ENCODE measurements around the gene PIK3R1. TPM values are rescaled to one million over a fixed set of nuclear protein-coding genes. Genes with fewer than 3 reads are reported as not detected.

The PIK3R1 gene
- total and polyA plus RNA-seq, 4 experiments from 2014 or later: 92.6 to 152 (median 125) TPM

DNA sequence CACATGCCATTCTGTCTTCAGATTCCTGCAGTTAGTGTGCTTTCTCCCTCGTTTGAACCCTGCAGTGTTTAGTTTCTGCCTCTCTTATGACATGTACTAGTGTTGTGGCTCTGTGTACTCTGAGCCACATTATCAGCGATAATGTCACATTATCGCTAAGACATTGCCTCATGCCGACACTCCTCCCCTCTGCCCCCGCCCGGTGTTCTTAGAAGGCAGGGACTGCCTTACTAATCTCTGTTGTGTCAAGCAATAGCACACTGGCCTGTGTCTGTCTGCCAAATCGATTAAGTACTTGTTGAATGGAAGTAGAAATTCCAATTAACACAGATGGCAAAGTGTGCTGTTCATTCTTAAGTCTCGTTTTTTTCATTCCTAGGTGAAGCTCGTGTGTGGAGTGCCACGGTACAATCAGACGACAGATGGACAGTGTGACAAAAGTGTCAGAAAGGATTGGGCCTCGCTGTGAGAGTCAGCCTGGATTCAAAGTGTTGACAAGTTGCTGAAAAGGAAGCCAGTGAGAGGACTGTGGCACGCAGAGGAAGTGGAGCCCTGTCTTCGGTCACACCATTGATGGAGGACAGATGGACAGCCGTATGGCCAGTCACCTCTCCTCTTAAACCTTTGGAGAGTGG is 10.5 kb downstream of the PIK3R1 start:
- DNase-seq: no peak
- Histone ChIP-seq H3K4me1 (ENCODE audit: insufficient read depth, low read length) (peaks cover 94% of the 10 kb centered on the region), H3K27me3 (ENCODE audit: insufficient read depth, low read length) (no peaks in the 10 kb centered on the region), H3K27ac (ENCODE audit: low read depth, low read length) (no peak overlapping the region), H3K36me3 (ENCODE audit: insufficient read depth, low read length) (peaks cover 15% of the 10 kb centered on the region), H3K4me3 (ENCODE audit: low read length in 2 of 2) (no peak overlapping the region), H3K9me3 (ENCODE audit: control insufficient read depth in 1 of 2, low read length in 2 of 2) (no peaks in the 10 kb centered on the region)
- Mint-ChIP-seq H3K27ac (peak overlapping the region in 2 of 7 donors; percentile 73 to 80), H3K36me3 (peaks cover 43 to 56% of the 10 kb centered on the region in 2 donors), H3K4me3 (peak overlapping the region in 1 of 8 donors; percentile 39), H3K9me3 (no peaks in the 10 kb centered on the region), H3K4me1 (peaks cover 74 to 96% (median 87%) of the 10 kb centered on the region in 4 donors), H3K27me3 (no peaks in the 10 kb centered on the region)
- ChIA-PET CTCF (ENCODE audit: partially characterized antibody) (no interaction called here), POLR2A (ENCODE audit: partially characterized antibody) (interaction anchor here (0.7 to 5.0 kb wide), 2 partner anchors 10 to 223 kb away, joined by 3 to 39 read pairs; partner anchors contain the start of gene PIK3R1)
- intact Hi-C loops (cut with micrococcal nuclease): no loop called here

DNA sequence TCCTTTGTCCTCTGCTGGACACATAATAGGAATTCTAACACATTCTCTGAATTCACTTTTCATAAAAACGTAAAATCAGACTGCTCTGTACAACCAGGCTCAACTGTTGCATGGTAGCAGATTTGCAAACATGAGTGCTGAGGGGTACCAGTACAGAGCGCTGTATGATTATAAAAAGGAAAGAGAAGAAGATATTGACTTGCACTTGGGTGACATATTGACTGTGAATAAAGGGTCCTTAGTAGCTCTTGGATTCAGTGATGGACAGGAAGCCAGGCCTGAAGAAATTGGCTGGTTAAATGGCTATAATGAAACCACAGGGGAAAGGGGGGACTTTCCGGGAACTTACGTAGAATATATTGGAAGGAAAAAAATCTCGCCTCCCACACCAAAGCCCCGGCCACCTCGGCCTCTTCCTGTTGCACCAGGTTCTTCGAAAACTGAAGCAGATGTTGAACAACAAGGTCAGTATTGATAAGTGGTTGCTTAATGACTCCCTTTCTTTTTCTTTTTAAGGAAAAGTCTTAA is 11.1 kb downstream of the PIK3R1 start:
- Histone ChIP-seq H3K27ac (ENCODE audit: low read depth, low read length) (no peak overlapping the region), H3K4me3 (ENCODE audit: low read length in 2 of 2) (no peak overlapping the region), H3K27me3 (ENCODE audit: insufficient read depth, low read length) (no peaks in the 10 kb centered on the region), H3K4me1 (ENCODE audit: insufficient read depth, low read length) (peaks cover 94% of the 10 kb centered on the region), H3K36me3 (ENCODE audit: insufficient read depth, low read length) (peaks cover 15% of the 10 kb centered on the region), H3K9me3 (ENCODE audit: control insufficient read depth in 1 of 2, low read length in 2 of 2) (no peaks in the 10 kb centered on the region)
- no peak overlapping the region for H3K4me3 Mint-ChIP-seq
- POLR2A ChIA-PET (ENCODE audit: partially characterized antibody): interaction anchor here (0.7 to 5.0 kb wide), 2 partner anchors 11 to 223 kb away, joined by 3 to 39 read pairs; partner anchors contain the start of gene PIK3R1
- DNase-seq: no peak
- CTCF ChIA-PET (ENCODE audit: partially characterized antibody): no interaction called here
- H3K36me3 Mint-ChIP-seq: peaks cover 43 to 61% of the 10 kb centered on the region in 2 donors
- no peaks in the 10 kb centered on the region for H3K9me3 Mint-ChIP-seq
- H3K4me1 Mint-ChIP-seq: peaks cover 77 to 97% (median 88%) of the 10 kb centered on the region in 4 donors
- intact Hi-C loops (cut with micrococcal nuclease): loop anchor here (1.0 kb wide), 1 partner anchor 7 kb away; no protein-coding TSS in a partner anchor
- no peak overlapping the region for H3K27ac Mint-ChIP-seq
- H3K27me3 Mint-ChIP-seq: no peaks in the 10 kb centered on the region

DNA sequence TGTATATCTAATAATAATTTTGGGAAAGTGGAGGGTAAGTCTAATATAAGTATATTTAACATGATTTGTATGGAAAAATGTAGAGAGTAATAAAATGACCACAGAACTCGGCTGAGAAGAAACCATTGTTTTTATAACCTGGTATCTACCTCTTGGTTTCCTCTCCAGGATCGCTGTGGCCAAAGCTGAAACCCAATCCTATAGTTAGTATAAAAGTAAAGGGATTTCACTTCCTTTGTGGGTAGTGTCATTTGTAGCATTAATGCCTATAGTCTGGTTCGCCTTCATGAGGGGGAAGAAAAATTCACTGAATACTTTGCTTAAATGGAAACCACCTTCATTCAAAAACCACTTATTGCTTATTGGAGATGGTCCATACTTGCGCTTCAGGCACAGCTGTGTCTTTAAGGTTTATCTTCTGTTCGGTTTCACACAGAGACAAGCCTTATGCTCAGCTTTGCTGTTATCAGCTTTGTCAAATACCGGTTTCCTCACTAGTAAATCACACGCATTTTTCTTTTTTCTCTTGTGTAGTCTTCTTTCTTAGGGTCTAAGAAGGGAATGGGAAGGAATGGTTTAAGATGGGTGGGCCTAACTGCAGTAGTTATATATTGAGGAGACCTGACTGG is 12.1 kb downstream of the PIK3R1 start:
- Mint-ChIP-seq H3K4me1 (peaks cover 78 to 95% (median 86%) of the 10 kb centered on the region in 4 donors), H3K36me3 (peaks cover 43 to 61% of the 10 kb centered on the region in 2 donors), H3K9me3 (no peaks in the 10 kb centered on the region), H3K4me3 (peak overlapping the region in 3 of 8 donors; percentile 5 to 35 (median 16)), H3K27ac (peak overlapping the region in 3 of 7 donors; percentile 15 to 38 (median 24)), H3K27me3 (no peaks in the 10 kb centered on the region)
- ChIA-PET CTCF (ENCODE audit: partially characterized antibody) (interaction anchor here (1.2 to 3.6 kb wide), 2 partner anchors 11 to 23 kb away, joined by 3 to 12 read pairs; partner anchors contain the start of gene PIK3R1), POLR2A (ENCODE audit: partially characterized antibody) (interaction anchor here (1.0 to 5.0 kb wide), 2 partner anchors 12 to 16 kb away, joined by 5 to 39 read pairs; partner anchors contain the start of gene PIK3R1)
- intact Hi-C loops (cut with micrococcal nuclease): loop anchor here (1.0 kb wide), 1 partner anchor 8 kb away; no protein-coding TSS in a partner anchor
- peaks cover 15% of the 10 kb centered on the region for H3K36me3 ChIP-seq (ENCODE audit: insufficient read depth, low read length)
- no peak overlapping the region for H3K27ac ChIP-seq (ENCODE audit: low read depth, low read length)
- H3K4me1 ChIP-seq (ENCODE audit: insufficient read depth, low read length): peaks cover 94% of the 10 kb centered on the region
- no peak overlapping the region for H3K4me3 ChIP-seq (ENCODE audit: low read length in 2 of 2)
- H3K27me3 ChIP-seq (ENCODE audit: insufficient read depth, low read length): no peaks in the 10 kb centered on the region
- no peak for DNase-seq
- H3K9me3 ChIP-seq (ENCODE audit: control insufficient read depth in 1 of 2, low read length in 2 of 2): no peaks in the 10 kb centered on the region

DNA sequence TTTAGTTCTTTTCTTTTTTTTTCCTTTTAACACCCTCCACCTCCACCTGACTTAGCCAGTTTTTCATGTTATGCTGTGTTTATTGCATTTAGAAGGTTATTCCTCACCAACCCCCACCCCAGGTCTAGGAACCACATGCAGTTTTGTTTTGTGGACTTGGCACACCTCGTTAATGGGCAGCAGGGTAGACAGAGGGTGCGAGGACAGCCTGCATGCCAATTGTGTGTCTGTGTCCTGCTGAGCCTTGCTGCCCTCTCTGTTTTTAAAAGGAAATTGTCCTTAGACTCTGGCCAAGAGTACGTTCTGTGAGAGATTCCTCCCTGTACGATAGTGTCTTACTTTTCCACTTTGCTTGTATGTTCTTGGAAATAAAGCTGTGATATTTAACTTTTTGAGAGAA is 13.9 kb downstream of the PIK3R1 start:
- Histone ChIP-seq H3K9me3 (ENCODE audit: control insufficient read depth in 1 of 2, low read length in 2 of 2) (no peaks in the 10 kb centered on the region), H3K36me3 (ENCODE audit: insufficient read depth, low read length) (peaks cover 15% of the 10 kb centered on the region), H3K4me3 (ENCODE audit: low read length in 2 of 2) (no peak overlapping the region), H3K4me1 (ENCODE audit: insufficient read depth, low read length) (peaks cover 95% of the 10 kb centered on the region), H3K27me3 (ENCODE audit: insufficient read depth, low read length) (no peaks in the 10 kb centered on the region), H3K27ac (ENCODE audit: low read depth, low read length) (no peak overlapping the region)
- Mint-ChIP-seq H3K36me3 (peaks cover 43 to 64% of the 10 kb centered on the region in 2 donors), H3K4me3 (peak overlapping the region in 4 of 8 donors; percentile 12 to 46 (median 28)), H3K4me1 (peaks cover 75 to 94% (median 84%) of the 10 kb centered on the region in 4 donors), H3K27ac (peak overlapping the region in 6 of 7 donors; percentile 1 to 72 (median 44)), H3K27me3 (no peaks in the 10 kb centered on the region), H3K9me3 (no peaks in the 10 kb centered on the region)
- ChIA-PET POLR2A (ENCODE audit: partially characterized antibody) (interaction anchor here (5.0 kb wide), 1 partner anchor 14 kb away, joined by 39 read pairs; the partner anchor contains the start of gene PIK3R1), CTCF (ENCODE audit: partially characterized antibody) (interaction anchor here (1.4 to 3.6 kb wide), 3 partner anchors 13 to 23 kb away, joined by 3 to 12 read pairs (median 8); partner anchors contain the start of gene PIK3R1)
- intact Hi-C loops (cut with micrococcal nuclease): no loop called here
- DNase-seq: no peak

DNA sequence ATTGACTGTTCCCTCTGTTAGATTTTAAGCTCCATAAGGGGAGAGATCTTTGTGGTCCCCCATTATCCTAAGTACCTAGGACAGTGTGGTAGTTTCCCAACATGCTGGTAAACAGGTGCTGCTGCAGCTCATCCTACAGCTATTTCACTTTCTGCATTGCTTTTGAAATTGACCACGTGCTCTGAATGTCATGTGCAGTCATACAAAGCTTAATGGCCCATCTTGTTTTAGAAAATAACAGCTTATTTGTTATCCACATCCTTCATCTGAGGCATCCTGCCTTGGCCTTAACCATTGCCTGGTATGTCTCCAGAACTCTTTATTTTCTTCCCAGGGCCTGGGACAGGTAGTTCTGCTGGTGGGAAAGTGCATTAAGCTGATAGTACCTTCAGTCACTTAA is 14.7 kb downstream of the PIK3R1 start:
- H3K27ac ChIP-seq (ENCODE audit: low read depth, low read length): no peak overlapping the region
- no peaks in the 10 kb centered on the region for H3K9me3 ChIP-seq (ENCODE audit: control insufficient read depth in 1 of 2, low read length in 2 of 2)
- POLR2A ChIA-PET (ENCODE audit: partially characterized antibody): interaction anchor here (0.9 to 5.0 kb wide), 3 partner anchors 10 to 58 kb away, joined by 3 to 39 read pairs (median 3); partner anchors contain the start of gene PIK3R1
- H3K4me3 ChIP-seq (ENCODE audit: low read length in 2 of 2): no peak overlapping the region
- peaks cover 90% of the 10 kb centered on the region for H3K4me1 ChIP-seq (ENCODE audit: insufficient read depth, low read length)
- no peaks in the 10 kb centered on the region for H3K27me3 ChIP-seq (ENCODE audit: insufficient read depth, low read length)
- CTCF ChIA-PET (ENCODE audit: partially characterized antibody): interaction anchor here (0.9 to 3.6 kb wide), 4 partner anchors 14 to 23 kb away, joined by 3 to 12 read pairs (median 6); partner anchors contain the start of gene PIK3R1
- Mint-ChIP-seq H3K4me3 (peak overlapping the region in 4 of 8 donors; percentile 3 to 27 (median 14)), H3K36me3 (peaks cover 40 to 59% of the 10 kb centered on the region in 2 donors), H3K27me3 (no peaks in the 10 kb centered on the region), H3K9me3 (no peaks in the 10 kb centered on the region), H3K4me1 (peaks cover 70 to 89% (median 80%) of the 10 kb centered on the region in 4 donors), H3K27ac (peak overlapping the region in 2 of 7 donors; percentile 18 to 38)
- intact Hi-C loops (cut with micrococcal nuclease): no loop called here
- no peak for DNase-seq
- peaks cover 15% of the 10 kb centered on the region for H3K36me3 ChIP-seq (ENCODE audit: insufficient read depth, low read length)

DNA sequence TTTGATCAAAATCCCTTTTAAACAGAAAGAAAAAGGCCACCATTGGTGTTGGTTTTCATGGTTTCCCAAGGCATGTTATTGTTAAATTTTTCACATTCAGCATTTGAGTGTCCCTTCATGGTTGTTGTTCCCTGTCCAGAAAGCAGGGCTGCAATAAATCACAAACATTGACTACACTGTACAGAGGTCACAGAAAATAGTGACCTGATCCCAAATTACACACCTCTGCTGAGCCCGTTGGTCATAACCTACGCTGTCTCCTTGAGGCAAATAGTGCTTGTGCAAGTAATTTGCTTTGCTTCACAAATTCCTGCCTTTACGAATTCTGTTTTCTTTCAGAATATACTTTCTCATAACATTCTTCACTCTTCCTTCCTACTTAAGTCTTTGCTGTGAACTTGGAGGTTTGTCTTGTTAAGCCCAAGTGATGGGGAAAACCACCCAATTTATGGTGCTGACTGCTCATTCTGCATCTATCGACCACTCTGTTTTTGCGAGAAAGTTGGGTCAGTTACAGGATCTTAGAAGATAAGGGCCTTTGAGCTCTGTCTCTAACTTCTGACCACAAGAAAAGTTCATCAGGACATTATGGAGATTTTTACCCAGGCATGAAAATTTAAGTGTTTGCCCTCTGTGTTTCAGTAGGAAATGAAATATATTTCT is 16.0 kb downstream of the PIK3R1 start:
- CTCF ChIA-PET (ENCODE audit: partially characterized antibody): no interaction called here
- POLR2A ChIA-PET (ENCODE audit: partially characterized antibody): interaction anchor here (2.5 kb wide), 1 partner anchor 15 kb away, joined by 12 read pairs; the partner anchor contains the start of gene PIK3R1
- no peak for DNase-seq
- no peaks in the 10 kb centered on the region for H3K27me3 ChIP-seq (ENCODE audit: insufficient read depth, low read length)
- Mint-ChIP-seq H3K27me3 (no peaks in the 10 kb centered on the region), H3K36me3 (peaks cover 28 to 49% of the 10 kb centered on the region in 2 donors), H3K4me3 (peak overlapping the region in 7 of 8 donors; percentile 24 to 81 (median 41)), H3K9me3 (no peaks in the 10 kb centered on the region), H3K4me1 (peaks cover 67 to 87% (median 78%) of the 10 kb centered on the region in 4 donors), H3K27ac (peak overlapping the region in 6 of 7 donors; percentile 38 to 81 (median 73))
- H3K27ac ChIP-seq (ENCODE audit: low read depth, low read length): no peak overlapping the region
- no peaks in the 10 kb centered on the region for H3K9me3 ChIP-seq (ENCODE audit: control insufficient read depth in 1 of 2, low read length in 2 of 2)
- H3K4me3 ChIP-seq (ENCODE audit: low read length in 2 of 2): no peak overlapping the region
- H3K36me3 ChIP-seq (ENCODE audit: insufficient read depth, low read length): peaks cover 7% of the 10 kb centered on the region
- H3K4me1 ChIP-seq (ENCODE audit: insufficient read depth, low read length): peaks cover 77% of the 10 kb centered on the region
- intact Hi-C loops (cut with micrococcal nuclease): no loop called here

Data from CD4-positive, alpha-beta memory T cell (primary cell).